ENCODE measurements around the gene PPFIA3.
A peak's percentile ranks its signal among the peaks of the same experiment; 100 is the strongest.
"Not testable (repeated sequence)": the region's sequence is repeated elsewhere in the genome, so short reads cannot be mapped to it uniquely, and the experiment has no call there.

Gene PPFIA3

GRCh38 chr19:49119411-49120324, at the start of gene PPFIA3:
PPFIA3 (plus strand) TSS chr19:49119544; CDS start chr19:49127874, 8,330 bp downstream.
- DNase-seq, result no peak

DNA sequence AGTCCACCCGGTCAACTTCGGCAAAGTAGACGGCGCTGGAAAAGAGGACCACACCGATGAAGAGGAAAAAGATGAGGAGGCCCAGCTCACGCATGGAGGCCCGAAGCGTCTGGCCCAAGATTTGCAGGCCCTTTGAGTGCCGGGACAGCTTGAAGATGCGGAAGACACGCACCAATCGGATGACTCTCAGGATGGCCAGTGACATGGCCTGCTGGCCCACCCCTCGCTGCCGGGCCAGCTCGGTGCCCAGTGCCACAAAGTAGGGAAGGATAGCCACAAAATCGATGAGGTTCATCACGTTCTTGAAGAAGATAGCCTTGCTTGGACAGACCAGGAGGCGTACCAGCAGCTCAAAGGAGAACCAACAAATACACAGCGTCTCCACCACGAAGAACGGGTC, 48.9 kb upstream of the PPFIA3 start:
- DNase-seq, result no peak

DNA sequence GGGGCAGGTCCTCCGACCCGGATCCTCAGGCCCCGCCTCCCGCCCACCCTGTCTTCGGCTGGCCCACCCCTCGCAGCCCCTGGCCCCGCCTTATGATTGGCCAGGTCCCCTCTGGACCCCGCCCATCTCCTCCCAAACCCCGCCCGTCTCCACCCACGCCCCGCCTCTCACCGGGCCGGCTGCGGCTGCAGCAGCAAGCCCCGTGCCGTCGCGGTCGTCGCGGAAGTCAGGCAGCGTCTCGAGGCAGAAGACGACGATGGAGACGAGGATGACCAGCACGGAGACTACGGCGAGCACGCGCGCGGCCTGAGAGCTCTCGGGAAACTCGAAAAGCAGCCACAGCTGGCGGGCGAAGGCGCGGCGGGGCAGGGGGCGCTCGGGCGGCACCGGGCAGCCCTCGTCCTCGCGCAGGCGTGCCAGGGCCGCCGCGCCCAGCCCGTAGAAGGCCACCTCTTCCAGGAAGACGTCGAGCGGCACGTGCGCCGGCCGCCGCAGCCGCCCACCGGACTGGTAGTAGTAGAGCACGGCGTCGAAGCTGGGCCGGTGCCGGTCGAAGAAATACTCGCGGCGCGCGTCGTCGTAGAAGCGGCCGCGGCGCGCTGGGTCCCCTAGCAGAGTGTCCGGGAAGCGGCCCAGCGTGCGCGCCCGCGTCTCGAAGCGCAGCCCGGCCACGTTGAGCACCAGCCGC, 47.3 kb upstream of the PPFIA3 start:
- no peak for DNase-seq

GRCh38 chr19:49073514-49074378, 45.6 kb upstream of the PPFIA3 start:
- no peak for DNase-seq

DNA sequence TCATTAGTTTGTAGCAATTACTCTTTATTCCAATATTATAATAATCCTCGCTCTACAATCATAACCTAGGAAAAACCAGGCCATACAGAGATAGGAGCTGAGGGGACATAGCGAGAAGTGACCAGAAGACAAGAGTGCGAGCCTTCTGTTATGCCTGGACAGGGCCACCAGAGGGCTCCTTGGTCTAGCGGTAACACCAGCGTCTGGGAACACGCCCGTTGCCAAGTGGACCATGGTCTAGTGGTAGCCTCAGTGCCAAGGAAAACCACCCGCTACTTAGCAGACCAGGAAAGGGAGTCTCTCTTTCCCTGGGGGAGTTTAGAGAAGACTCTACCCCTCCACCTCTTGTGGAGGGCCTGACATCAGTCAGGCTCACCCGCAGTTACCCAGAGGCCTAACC, 44.5 kb upstream of the PPFIA3 start:
- not testable (repeated sequence) for DNase-seq

DNA sequence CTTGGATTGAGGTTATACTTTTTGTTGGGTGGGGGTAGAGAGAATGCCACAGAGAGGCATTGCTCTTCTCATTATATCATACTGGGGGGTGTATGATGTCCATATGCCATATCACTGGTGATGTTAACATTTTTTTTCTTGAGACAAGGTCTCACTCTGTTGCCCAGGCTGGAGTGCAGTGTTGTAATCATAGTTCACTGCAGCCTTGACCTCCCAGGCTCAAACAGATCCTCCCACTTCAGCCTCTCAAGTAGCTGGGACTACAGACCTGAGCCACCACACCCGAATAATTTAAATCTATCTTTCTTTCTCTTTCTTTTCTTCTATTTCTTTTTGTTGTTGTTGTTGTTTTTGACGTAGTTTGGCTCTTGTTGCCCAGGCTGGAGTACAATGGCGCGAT, 39.0 kb upstream of the PPFIA3 start:
- no peak for DNase-seq

- DNase-seq, result no peak
These were observed 38.1 kb upstream of the PPFIA3 start for GRCh38 chr19:49081273-49081672.

DNA sequence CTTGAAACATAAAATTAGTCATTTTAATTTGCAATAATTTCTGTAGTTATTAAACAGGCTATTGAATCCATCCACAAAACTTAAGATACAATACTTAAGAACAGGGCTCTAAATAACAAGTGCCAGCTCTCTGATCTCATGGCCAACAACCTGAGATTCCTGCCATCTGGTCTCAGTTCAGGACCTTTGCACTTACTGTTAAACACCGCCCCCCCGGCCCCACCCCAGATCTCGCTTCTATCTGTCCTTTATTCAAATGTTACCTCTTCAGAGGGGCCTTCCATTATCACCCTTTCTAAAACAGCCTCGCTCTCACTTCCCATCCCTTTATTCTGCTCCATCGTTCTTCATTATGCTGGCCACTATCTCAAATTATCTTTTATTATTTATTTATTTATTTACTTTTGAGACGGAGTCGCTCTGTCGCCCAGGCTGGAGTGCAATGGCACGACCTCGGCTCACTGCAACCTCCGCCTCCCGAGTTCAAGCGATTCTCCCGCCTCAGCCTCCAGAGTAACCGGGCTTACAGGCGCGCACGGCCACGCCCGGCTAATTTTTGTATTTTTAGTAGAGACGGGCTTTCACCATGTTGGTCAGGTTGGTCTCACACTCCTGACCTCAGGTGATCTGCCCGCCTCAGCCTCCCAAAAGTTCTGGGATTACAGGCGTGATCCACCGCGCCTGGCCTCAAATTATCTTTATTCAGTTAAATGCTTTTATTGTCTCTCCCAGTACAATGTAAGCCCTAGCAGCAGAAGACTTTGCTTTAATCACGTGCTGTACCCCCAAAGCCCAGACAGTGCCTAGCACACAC, 34.9 kb upstream of the PPFIA3 start:
- no peak for DNase-seq

DNA sequence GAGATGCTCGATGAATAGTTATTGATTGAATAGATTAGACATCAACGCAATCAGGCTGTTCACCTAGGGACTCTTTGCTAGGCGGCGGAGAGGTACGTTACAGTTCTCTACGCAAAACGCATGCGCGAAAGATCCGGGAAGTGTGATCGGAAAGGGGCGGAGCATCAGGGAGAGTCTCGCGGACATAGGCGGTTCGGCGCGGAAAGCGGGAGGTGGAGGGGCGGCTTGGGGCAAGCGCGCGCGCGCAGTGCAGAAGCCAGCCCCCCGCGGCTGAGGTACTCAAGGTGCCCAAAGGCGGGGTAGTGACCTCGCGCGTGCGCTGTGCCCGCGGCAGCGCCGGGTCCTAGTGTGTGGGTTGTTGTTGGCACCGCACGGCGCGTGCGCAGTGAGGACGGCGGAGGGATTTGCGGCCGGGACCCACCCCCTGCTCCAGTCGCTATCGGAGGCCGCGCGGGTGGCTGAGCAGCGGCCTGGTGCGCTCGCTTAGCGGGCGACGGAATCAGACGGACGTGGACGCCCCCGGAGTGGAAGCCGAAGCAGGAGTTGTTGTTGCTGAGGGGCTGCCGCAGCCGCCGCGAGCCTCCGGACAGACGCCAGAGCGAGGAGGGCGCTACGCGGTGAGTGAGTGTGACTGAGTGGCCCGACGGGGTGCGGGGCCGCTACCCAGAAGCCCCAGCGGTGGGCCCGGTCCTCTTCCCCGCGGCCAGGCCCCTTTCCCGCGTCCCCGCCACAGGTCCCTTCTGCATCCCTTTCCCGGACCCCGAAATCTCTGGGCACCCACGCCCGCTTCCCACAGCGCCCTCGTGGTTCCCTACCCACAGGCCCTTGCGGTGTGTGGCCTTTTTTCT, 34.1 kb upstream of the PPFIA3 start, which contains the start of gene SNRNP70:
Gene SNRNP70 (plus strand): TSS at position 432 of the 848 bp plus-strand sequence. CDS start 964 bp downstream, outside the sequence.
- DNase-seq, result peak; percentile 97 to 99 (median 98)

DNA sequence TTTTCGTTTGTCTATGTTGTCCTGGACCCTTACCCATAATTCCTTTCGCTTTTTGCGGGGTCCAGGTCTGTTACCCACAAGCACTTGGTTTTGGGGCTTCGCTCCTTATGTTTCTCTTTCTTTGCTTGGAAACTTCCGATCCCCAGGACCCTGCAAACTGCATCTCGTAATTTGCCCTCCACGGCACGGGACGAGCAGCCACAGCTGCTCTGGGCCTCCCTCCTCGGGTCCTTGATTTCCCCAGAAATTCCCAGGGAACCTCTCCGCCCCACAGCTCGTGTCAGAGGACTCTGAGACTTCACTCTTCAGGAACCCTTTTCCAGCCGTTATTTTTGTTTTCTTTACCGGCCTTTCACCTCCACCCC, 33.5 kb upstream of the PPFIA3 start:
- DNase-seq, result no peak

DNA sequence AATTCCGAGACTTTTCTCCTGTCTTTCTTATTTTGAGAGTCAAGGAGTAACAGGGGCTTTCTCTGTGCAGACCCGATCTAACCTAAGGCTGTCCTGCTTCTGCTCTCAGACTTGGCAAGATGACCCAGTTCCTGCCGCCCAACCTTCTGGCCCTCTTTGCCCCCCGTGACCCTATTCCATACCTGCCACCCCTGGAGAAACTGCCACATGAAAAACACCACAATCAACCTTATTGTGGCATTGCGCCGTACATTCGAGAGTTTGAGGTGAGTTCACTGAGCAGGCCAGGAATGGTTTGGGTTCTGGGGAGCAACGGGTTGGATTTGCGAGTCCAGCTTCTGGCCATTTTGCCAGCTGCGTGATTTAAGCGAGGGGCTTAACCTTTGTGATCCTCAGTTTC, 33.0 kb upstream of the PPFIA3 start:
- DNase-seq, result no peak

DNA sequence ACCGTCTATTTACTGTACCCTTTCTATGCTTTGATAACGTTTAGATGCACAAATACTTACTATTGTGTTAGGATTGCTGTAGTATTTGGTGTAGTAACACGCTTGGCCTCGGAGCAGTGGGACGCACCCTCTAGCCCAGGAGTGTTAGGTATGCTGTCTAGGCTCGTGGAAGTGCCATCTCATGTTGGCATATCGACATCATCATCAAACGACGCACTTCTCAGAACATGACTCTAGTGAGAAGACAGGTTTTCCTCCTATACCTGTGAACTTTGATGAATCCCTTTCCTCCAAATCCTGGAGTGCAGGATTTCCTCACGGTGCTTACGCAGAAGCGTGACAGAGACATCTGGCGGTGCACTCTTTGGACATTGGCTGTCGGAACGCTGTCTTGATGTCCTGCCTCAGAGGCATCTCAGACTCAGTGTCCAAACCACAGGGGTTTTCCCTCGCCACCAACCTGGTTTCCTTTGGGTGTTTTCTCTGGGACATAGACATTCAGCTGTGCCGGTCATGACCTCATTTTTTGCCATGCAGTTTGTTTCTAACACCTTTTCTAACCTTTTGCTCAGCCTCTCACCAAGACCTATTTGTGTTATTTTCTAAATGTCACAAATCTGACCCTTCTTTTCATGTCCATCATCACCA, 27.8 kb upstream of the PPFIA3 start:
- DNase-seq, result no peak

- DNase-seq, result no peak
These were observed 26.7 kb upstream of the PPFIA3 start for GRCh38 chr19:49092686-49093085.

DNA sequence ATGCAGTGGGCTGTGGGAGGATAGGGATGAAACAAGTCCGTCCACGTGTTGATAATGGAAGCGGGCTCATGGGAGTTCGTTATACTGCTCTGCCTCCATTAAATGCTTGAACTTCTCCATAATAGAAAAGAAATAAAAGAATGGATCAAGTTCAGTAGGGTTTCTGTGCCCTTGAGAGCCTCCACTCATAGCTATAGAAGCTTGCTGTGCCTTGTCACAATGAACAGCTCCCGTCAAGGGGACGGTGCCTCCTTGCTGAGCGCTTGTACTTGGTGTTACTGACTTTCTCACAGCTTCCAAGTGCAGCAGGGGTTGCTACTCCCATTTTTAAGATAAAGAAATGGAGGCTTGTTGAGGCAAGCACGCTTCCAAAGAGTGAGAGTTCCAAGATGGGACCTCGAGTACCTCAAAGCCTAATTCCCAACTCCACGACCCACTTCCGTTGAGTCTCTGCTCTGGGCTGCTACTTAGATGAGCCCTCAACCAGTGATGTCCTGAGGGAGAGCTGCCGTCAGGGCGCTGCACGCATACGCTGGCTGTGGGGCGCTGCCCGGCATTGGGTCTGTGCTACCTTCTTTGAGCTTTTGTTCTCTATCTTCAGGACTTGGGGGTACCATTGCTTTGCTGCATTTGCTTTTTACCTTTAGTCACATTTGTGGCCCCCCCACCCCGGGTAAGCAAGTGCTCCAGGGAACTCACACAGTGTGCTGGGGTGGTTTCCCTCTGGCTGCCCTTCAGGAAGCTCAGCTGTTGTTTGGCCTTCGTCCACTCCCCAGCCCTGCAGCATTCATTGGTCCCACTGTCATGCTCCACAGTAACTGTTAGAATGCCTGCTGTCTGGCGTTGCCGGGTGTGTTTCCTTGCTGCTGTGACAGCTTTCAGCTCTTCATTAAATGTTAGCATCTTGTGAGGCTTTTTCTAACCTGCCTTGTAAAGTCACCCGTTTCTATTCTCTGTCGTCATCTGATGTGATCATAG, 24.6 kb upstream of the PPFIA3 start:
- DNase-seq, result no peak

DNA sequence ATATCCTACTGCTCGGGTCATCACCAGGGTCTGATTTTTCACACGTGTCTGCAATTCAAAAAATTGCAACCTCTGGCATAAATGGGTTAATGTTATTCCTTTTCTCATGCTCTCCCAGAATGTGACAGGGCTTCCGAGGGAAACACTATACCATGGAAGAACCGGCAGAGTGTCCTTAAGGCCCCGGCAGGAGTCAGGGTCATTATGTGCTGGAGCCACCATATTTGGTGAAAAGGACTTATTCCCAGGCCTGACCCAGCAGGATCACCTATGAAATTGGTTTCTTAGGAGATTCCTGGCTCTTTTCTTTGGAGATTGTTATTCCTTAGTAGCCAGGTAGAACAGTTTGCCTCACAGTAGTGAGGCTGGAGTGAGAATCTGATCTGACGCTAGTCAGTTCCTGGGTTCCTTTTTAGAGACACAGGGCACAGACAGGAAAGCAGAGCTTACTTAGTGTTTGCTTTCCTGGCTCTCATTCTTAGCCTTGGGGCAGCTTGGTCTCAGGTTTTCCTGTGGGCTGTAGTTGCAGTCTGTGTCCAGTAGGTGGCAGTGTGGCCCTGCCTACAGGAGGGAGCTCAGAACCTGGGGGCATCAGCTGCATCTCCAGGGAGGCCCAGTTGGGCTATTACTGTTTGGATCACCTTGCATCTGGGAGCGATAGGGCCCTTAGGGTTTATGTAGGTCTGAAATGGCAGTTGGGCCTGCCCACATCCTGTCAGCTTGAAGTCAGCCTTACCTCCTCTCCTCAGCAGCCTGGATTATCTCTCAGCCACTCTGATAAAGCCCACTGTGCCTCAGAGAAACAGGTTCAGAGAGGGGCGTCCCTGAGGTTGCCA, 21.7 kb upstream of the PPFIA3 start:
- DNase-seq, result peak; percentile 35 to 51 (median 46)

- DNase-seq, result no peak
These were observed 20.5 kb upstream of the PPFIA3 start for GRCh38 chr19:49098795-49099194.

DNA sequence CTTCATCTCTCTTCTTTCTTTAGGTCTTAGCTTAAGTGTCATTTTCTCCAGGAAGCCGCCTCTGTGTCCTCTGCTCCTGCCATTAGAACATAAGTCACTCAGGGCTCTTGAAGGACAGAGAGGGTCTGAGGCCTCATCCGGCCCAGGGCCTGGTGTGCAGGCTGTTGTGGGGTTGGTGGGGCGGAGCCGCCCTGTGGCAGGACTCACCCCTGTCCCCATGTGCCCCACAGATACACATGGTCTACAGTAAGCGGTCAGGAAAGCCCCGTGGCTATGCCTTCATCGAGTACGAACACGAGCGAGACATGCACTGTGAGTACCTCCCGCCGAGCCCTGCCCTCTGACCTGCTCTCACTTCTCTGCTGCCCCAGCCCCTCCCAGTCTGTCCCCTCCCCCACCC, 18.2 kb upstream of the PPFIA3 start:
- DNase-seq, result no peak

DNA sequence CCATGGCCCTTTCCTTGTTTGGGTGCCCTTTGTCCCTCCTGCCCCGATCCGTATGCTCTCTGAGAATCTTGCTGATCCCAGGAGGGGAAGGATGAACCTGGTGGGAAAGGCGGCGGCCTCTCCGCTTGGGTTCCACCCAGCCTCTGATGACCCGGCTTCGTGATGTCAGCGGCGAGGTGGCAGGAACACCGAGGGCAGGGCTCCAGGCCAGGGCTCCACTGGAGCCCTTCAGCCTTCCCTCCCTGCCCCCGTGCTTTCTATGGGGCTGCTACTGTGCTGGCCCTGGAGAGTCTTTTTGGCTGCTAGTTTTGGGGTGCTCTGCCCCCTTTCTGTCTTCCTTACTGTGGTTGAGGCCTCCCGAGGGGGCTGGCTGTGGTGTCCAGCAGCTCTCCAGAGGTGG, 17.0 kb upstream of the PPFIA3 start:
- DNase-seq, result no peak
